Stomach (tissue), 4 donors: ENCODE data around the gene L3MBTL4.

Experiments used
- POLR2A ChIP-seq, 4 donors: fragments of 450-650 bp; IDR thresholded peaks; one replicate each; pipeline ENCODE4 v1.6.1; 2016; ENCODE audit warnings: antibody characterized with exemption in 4 of 4, control low read depth in 2 of 4, mild to moderate bottlenecking in 1 of 4, moderate library complexity in 1 of 4
- TF ChIP-seq, protein P1 (sequence below), 7 experiments: fragments of 450-650 bp in 4 of 7; fragments of 200-600 bp in 3 of 7; sonication (generic) in 3 of 7; IDR thresholded peaks; one replicate each; pipeline ENCODE4 v1.5.1; 2016 to 2019; ENCODE audit warnings: antibody characterized with exemption in 7 of 7, control low read depth in 2 of 7, mild to moderate bottlenecking in 1 of 7

DNA sequence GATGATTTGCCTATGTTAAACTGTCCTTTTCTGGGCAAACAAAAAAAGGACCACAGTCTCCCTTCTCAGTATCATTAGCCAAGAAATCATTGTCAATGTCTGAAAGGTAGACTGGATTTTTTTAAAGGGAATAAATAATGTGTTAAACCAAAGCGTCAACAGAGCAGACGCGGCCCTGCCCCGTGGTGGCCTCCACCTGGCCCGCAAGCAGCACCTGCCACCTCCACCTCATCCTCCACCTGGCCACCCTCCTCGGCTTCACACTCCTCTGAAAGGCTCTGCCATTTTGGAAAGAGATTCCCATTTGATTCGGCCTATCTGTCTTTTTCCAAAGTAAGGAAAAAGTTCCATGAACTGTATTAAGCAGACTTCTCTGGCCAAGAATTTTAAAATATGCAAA, 451.4 kb downstream of the L3MBTL4 start:
- no peak for TF ChIP-seq POLR2A (IDR thresholded peaks at IDR 0.05)
- TF ChIP-seq, protein P1, sequence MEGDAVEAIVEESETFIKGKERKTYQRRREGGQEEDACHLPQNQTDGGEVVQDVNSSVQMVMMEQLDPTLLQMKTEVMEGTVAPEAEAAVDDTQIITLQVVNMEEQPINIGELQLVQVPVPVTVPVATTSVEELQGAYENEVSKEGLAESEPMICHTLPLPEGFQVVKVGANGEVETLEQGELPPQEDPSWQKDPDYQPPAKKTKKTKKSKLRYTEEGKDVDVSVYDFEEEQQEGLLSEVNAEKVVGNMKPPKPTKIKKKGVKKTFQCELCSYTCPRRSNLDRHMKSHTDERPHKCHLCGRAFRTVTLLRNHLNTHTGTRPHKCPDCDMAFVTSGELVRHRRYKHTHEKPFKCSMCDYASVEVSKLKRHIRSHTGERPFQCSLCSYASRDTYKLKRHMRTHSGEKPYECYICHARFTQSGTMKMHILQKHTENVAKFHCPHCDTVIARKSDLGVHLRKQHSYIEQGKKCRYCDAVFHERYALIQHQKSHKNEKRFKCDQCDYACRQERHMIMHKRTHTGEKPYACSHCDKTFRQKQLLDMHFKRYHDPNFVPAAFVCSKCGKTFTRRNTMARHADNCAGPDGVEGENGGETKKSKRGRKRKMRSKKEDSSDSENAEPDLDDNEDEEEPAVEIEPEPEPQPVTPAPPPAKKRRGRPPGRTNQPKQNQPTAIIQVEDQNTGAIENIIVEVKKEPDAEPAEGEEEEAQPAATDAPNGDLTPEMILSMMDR (IDR thresholded peaks at IDR 0.05): no peak
